ENCODE measurements around the gene ELAVL2. TPM values are rescaled to one million over a fixed set of nuclear protein-coding genes. Genes with fewer than 3 reads are reported as not detected.

ELAVL2 gene
- total RNA-seq, 1 experiment from 2014 or later = 16.8 TPM

DNA sequence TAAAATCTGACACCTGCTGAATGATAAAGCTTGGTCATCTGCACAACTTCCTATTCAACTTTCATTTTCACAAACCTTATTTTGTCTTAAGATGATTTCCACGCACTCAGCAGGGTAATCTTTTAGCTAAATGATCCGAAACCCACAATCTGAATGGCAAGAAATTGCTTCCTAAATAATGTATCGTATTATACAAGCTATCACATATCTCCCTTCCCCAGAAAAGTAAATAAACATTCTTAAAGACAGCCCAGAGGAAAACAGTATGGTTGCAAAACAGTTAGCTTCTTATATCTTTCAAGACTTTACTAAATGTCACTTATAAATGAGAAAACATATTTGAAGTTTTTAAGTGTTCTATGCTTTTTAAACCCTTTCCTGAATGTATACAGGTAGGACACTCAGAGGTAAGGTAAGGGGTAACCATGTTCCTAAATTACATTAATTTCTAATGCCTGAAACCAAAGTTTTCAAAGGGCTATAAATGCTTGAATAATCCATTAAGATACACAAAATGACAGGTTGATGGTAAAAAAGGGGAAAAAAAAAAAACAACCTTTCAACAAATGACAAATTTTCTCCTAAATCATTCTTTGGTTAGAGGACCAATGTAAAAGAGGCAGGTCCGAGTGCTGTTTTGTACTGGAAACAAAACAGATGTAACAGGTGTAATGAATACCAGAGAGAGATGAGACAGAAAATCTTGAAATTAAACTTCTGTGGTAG is 36.3 kb downstream of the ELAVL2 start:
- Mint-ChIP-seq H3K36me3 (ENCODE audit: insufficient read depth in 1 of 3, low read depth in 3 of 3) (no peaks in the 10 kb centered on the region), H3K27ac (no peak overlapping the region; a peak in 1 of 7 replicates), H3K27me3 (ENCODE audit: low read depth) (no peaks in the 10 kb centered on the region), H3K9me3 (no peaks in the 10 kb centered on the region), H3K4me3 (no peak overlapping the region), H3K4me1 (peaks cover 29 to 38% of the 10 kb centered on the region in 2 experiments)
- no peak overlapping the region for H2BK12ac ChIP-seq (ENCODE audit: insufficient read length, low read depth, low read length)
- H2AK5ac ChIP-seq (ENCODE audit: insufficient read length, low read length) = no peak overlapping the region
- no peak overlapping the region for H3K9ac ChIP-seq (ENCODE audit: extremely low read depth, insufficient read length, low read length)
- no peaks in the 10 kb centered on the region for H3K23me2 ChIP-seq (ENCODE audit: insufficient read length, low read depth, low read length, poor library complexity, severe bottlenecking)
- DNase-seq = no peak
- no peak overlapping the region for H3K4me2 ChIP-seq (ENCODE audit: insufficient read depth, insufficient read length, low read length)
- no peak overlapping the region for H3K4ac ChIP-seq (ENCODE audit: low read depth, low read length)
- H4K8ac ChIP-seq (replicated peaks; ENCODE audit: insufficient read length, low read depth, low read length) = no peak overlapping the region
- H3K4me1 ChIP-seq (ENCODE audit: insufficient read depth, low read length) = peaks cover 15% of the 10 kb centered on the region; the same call in 1 of the 2 replicates
- no peak overlapping the region for H3K56ac ChIP-seq (ENCODE audit: insufficient read length, low read depth, low read length)
- no peak overlapping the region for H3K27ac ChIP-seq (ENCODE audit: insufficient read length, low read depth, low read length)
- no CpG with 5 or more reads among the region's 4 CpGs for WGBS (ENCODE audit: extremely low coverage, insufficient read length, low lambda C conversion rate)
- H3K79me2 ChIP-seq (ENCODE audit: insufficient read depth, low read length) = peaks cover 47% of the 10 kb centered on the region; the same call in 1 of the 2 replicates
- H4K20me1 ChIP-seq (ENCODE audit: control insufficient read depth, insufficient read depth, insufficient read length) = no peaks in the 10 kb centered on the region
- no peak overlapping the region for H2BK20ac ChIP-seq (ENCODE audit: low read depth, low read length, poor library complexity, severe bottlenecking)
- H2BK5ac ChIP-seq (ENCODE audit: insufficient read length, low read length) = no peak overlapping the region
- no peaks in the 10 kb centered on the region for H3K79me1 ChIP-seq (ENCODE audit: insufficient read depth, low read depth, low read length, poor library complexity, severe bottlenecking)
- H3K14ac ChIP-seq (ENCODE audit: insufficient read depth, low read length) = no peak overlapping the region
- no peak for TF ChIP-seq CTCF (conservative IDR thresholded peaks at IDR 0.05)
- H3K27me3 ChIP-seq (ENCODE audit: insufficient read depth, low read length) = no peaks in the 10 kb centered on the region
- H4K91ac ChIP-seq (ENCODE audit: insufficient read length, low read depth, low read length) = no peak overlapping the region
- H3T11ph ChIP-seq (ENCODE audit: low read length) = no peak overlapping the region
- no peak overlapping the region for H2BK120ac ChIP-seq (ENCODE audit: low read depth, low read length, poor library complexity, severe bottlenecking)
- no peak overlapping the region for H3K18ac ChIP-seq (ENCODE audit: insufficient read length, low read depth, low read length)
- H4K5ac ChIP-seq (ENCODE audit: insufficient read length, low read depth, low read length) = no peak overlapping the region
- no peak overlapping the region for H3K23ac ChIP-seq (ENCODE audit: insufficient read length, low read depth, low read length)
- H2AFZ ChIP-seq (ENCODE audit: low read length) = no peak overlapping the region
- H3K9me3 ChIP-seq (ENCODE audit: control insufficient read depth, low read depth, low read length) = no peaks in the 10 kb centered on the region
- H2BK15ac ChIP-seq (ENCODE audit: low read depth, low read length) = no peak overlapping the region
